H1 (cell line): ENCODE measurements around the gene EML1. TPM values are rescaled to one million over a fixed set of nuclear protein-coding genes. Genes with fewer than 3 reads are reported as not detected.

ENCODE experiments used
- CTCF ChIA-PET: fragments of 300-600 bp; sonication (Branson Sonifier 250); formaldehyde crosslinking; loops from one replicate; lab custom pipeline; 2021; ENCODE audit not compliant: partially characterized antibody; lab: Charles Lee
- POLR2A ChIA-PET: fragments of 300-600 bp; sonication (Branson Sonifier 250); formaldehyde crosslinking; loops from one replicate; lab custom pipeline; 2021; ENCODE audit warnings: inconsistent platforms; ENCODE audit not compliant: partially characterized antibody; lab: Charles Lee
- DNase-seq, 2 experiments: peaks; one replicate each; pipeline versions ENCODE4 v3.0.0 to v3.0.0-alpha.2; 2010 to 2022; ENCODE audit warnings: low spot score in 2 of 2, low read depth in 1 of 2, mixed read lengths in 1 of 2
- FAIRE-seq: peaks from 2 replicates; lab custom pipeline; 2011; peaks lifted over from hg19 to GRCh38; lab: Jason Lieb, UNC
- H2AFZ ChIP-seq: 2 replicates; pipeline ENCODE4 v1.8.1; 2012; ENCODE audit warnings: low read length, inconsistent platforms
- H2AK5ac ChIP-seq: 2 replicates; pipeline ENCODE4 v1.6.1; 2013; ENCODE audit warnings: low read depth, low read length
- H2BK120ac ChIP-seq: replicated peaks from 2 replicates; pipeline ENCODE3; 2013; ENCODE audit warnings: low read depth, low read length, inconsistent platforms
- H2BK12ac ChIP-seq: 2 replicates; pipeline ENCODE4 v1.6.1; 2013; ENCODE audit warnings: low read depth, low read length
- H2BK15ac ChIP-seq: 2 replicates; pipeline ENCODE4 v1.6.1; 2013; ENCODE audit warnings: low read length
- H2BK20ac ChIP-seq: 2 replicates; pipeline ENCODE4 v1.6.1; 2013; ENCODE audit warnings: low read length
- H2BK5ac ChIP-seq: 2 replicates; pipeline ENCODE4 v1.6.1; 2013; ENCODE audit warnings: low read depth, low read length
- H3K14ac ChIP-seq: 2 replicates; pipeline ENCODE4 v1.6.1; 2013; ENCODE audit warnings: inconsistent platforms; ENCODE audit not compliant: insufficient read length
- H3K18ac ChIP-seq: 2 replicates; pipeline ENCODE4 v1.6.1; 2013; ENCODE audit warnings: low read length; ENCODE audit errors: extremely low read depth
- H3K23ac ChIP-seq: 2 replicates; pipeline ENCODE4 v1.6.1; 2013; ENCODE audit warnings: inconsistent platforms; ENCODE audit not compliant: insufficient read length
- H3K23me2 ChIP-seq: 2 replicates; pipeline ENCODE4 v1.6.1; 2013; ENCODE audit warnings: low read depth, low read length
- H3K27ac ChIP-seq: 2 replicates; pipeline ENCODE4 v1.6.1; 2011; ENCODE audit warnings: low read depth, low read length, inconsistent platforms
- H3K27me3 ChIP-seq, 4 experiments: replicated peaks in 1 of 4; 1 replicate in 1 of 4; 2 replicates in 3 of 4; pipeline versions ENCODE4 v1.6.1 to v1.8.1; 2011 to 2013; ENCODE audit warnings: low read length in 3 of 4, mild to moderate bottlenecking in 3 of 4, inconsistent platforms in 2 of 4, mixed read lengths in 2 of 4, moderate library complexity in 1 of 4; ENCODE audit not compliant: control insufficient read depth in 3 of 4, insufficient read depth in 3 of 4; ENCODE audit errors: extremely low read depth in 1 of 4
- H3K36me3 ChIP-seq, 4 experiments: 2 replicates each; pipeline versions ENCODE4 v1.6.1 to v1.8.1; 2011 to 2013; ENCODE audit warnings: mild to moderate bottlenecking in 4 of 4, low read length in 3 of 4, moderate library complexity in 2 of 4, control low read depth in 1 of 4, inconsistent platforms in 1 of 4; ENCODE audit not compliant: insufficient read depth in 4 of 4, control insufficient read depth in 2 of 4
- H3K4ac ChIP-seq: replicated peaks from 2 replicates; pipeline ENCODE3; 2013; ENCODE audit warnings: low read length, low read depth, mixed read lengths, inconsistent platforms; ENCODE audit not compliant: insufficient read length
- H3K4me1 ChIP-seq, 4 experiments: replicated peaks in 1 of 4; 1 replicate in 1 of 4; 2 replicates in 3 of 4; pipeline versions ENCODE4 v1.6.1 to v1.8.1; 2011 to 2013; ENCODE audit warnings: low read length in 3 of 4, inconsistent platforms in 2 of 4, mixed read lengths in 1 of 4; ENCODE audit not compliant: insufficient read depth in 4 of 4, control insufficient read depth in 3 of 4
- H3K4me2 ChIP-seq, 2 experiments: 2 replicates each; pipeline versions ENCODE4 v1.6.1 to v1.8.1; 2011 to 2013; ENCODE audit warnings: low read depth in 2 of 2, low read length in 2 of 2, control low read depth in 1 of 2, inconsistent platforms in 1 of 2, mild to moderate bottlenecking in 1 of 2; ENCODE audit not compliant: insufficient read depth in 1 of 2
- H3K4me3 ChIP-seq, 4 experiments: fragments of 200-600, 300-600 bp in 1 of 4; sonication (generic), shearing (Covaris generic), sonication (Bioruptor Twin) in 1 of 4; 2 replicates each; pipeline versions ENCODE4 v1.5.1 to v1.8.1; 2011 to 2016; ENCODE audit warnings: low read length in 4 of 4, low read depth in 3 of 4, control low read depth in 2 of 4, inconsistent platforms in 2 of 4, mild to moderate bottlenecking in 2 of 4, mixed read lengths in 1 of 4, moderate library complexity in 1 of 4; ENCODE audit not compliant: insufficient read depth in 2 of 4; ENCODE audit errors: extremely low read depth in 1 of 4
- H3K56ac ChIP-seq: replicated peaks from 2 replicates; pipeline ENCODE3; 2013; ENCODE audit warnings: low read depth, mild to moderate bottlenecking, mixed read lengths, low read length, inconsistent platforms; ENCODE audit not compliant: insufficient read length
- H3K79me1 ChIP-seq: 2 replicates; pipeline ENCODE4 v1.6.1; 2013; ENCODE audit warnings: low read depth, low read length, control low read depth
- H3K79me2 ChIP-seq, 2 experiments: 2 replicates each; pipeline versions ENCODE4 v1.6.1 to v1.8.1; 2012 to 2013; ENCODE audit warnings: low read length in 2 of 2, mild to moderate bottlenecking in 2 of 2, inconsistent platforms in 1 of 2; ENCODE audit not compliant: insufficient read depth in 2 of 2, control insufficient read depth in 1 of 2
- H3K9ac ChIP-seq, 4 experiments: replicated peaks in 1 of 4; 1 replicate in 1 of 4; 2 replicates in 3 of 4; pipeline versions ENCODE4 v1.6.1 to v1.8.1; 2011 to 2013; ENCODE audit warnings: low read depth in 3 of 4, low read length in 3 of 4, control low read depth in 2 of 4, mild to moderate bottlenecking in 2 of 4, moderate library complexity in 2 of 4, inconsistent platforms in 1 of 4; ENCODE audit errors: extremely low read depth in 1 of 4
- H3K9me3 ChIP-seq, 2 experiments: 2 replicates each; pipeline versions ENCODE4 v1.6.1 to v1.8.1; 2012 to 2013; ENCODE audit warnings: mild to moderate bottlenecking in 2 of 2, moderate library complexity in 2 of 2, control low read depth in 1 of 2, inconsistent platforms in 1 of 2, low read depth in 1 of 2, low read length in 1 of 2, mixed read lengths in 1 of 2; ENCODE audit not compliant: insufficient read depth in 2 of 2
- H4K20me1 ChIP-seq, 2 experiments: replicated peaks in 1 of 2; 2 replicates each; pipeline versions ENCODE3 to v1.8.1; 2011 to 2013; ENCODE audit warnings: inconsistent platforms in 2 of 2, low read length in 2 of 2, mild to moderate bottlenecking in 1 of 2; ENCODE audit not compliant: insufficient read depth in 2 of 2, control insufficient read depth in 1 of 2
- H4K5ac ChIP-seq: 2 replicates; pipeline ENCODE4 v1.6.1; 2013; ENCODE audit warnings: low read length, low read depth, mixed read lengths, inconsistent platforms; ENCODE audit not compliant: insufficient read length
- H4K8ac ChIP-seq: 2 replicates; pipeline ENCODE4 v1.8.0; 2013; ENCODE audit warnings: mild to moderate bottlenecking, moderate library complexity, low read length, inconsistent platforms; ENCODE audit not compliant: insufficient read depth; ENCODE audit errors: extremely low read depth
- H4K91ac ChIP-seq: replicated peaks from 2 replicates; pipeline ENCODE3; 2013; ENCODE audit warnings: low read length, mixed read lengths, inconsistent platforms; ENCODE audit not compliant: insufficient read length
- BCL11A ChIP-seq, 2 experiments: IDR thresholded peaks; one replicate each; pipeline ENCODE4 v1.6.1; 2011; ENCODE audit warnings: low read depth in 2 of 2, low read length in 2 of 2, mild to moderate bottlenecking in 2 of 2
- EZH2 ChIP-seq: fragments of 200-600 bp; sonication (generic); IDR thresholded peaks from 2 replicates; pipeline ENCODE4 v1.7.1; 2012; ENCODE audit warnings: low read depth, mild to moderate bottlenecking, moderate library complexity, low read length, inconsistent platforms; ENCODE audit not compliant: severe bottlenecking
- GABPA ChIP-seq: IDR thresholded peaks from 2 replicates; pipeline ENCODE4 v1.6.1; 2011; ENCODE audit warnings: mild to moderate bottlenecking, low read length, moderate library complexity, borderline replicate concordance; ENCODE audit not compliant: insufficient read depth
- HDAC6 ChIP-seq: IDR thresholded peaks from one replicate; pipeline ENCODE4 v1.7.1; 2012; ENCODE audit warnings: low read depth, mild to moderate bottlenecking, inconsistent platforms, low read length, moderate library complexity
- JUN ChIP-seq: IDR thresholded peaks from 2 replicates; pipeline ENCODE4 v1.6.1; 2011; ENCODE audit warnings: low read depth, mild to moderate bottlenecking, improper control_type of control experiment, low read length
- POLR2AphosphoS5 ChIP-seq: IDR thresholded peaks from 2 replicates; pipeline ENCODE4 v1.6.1; 2011; ENCODE audit warnings: low read depth, low read length
- RAD21 ChIP-seq, 2 experiments: IDR thresholded peaks in 1 of 2; conservative IDR thresholded peaks in 1 of 2; 2 replicates each; pipeline ENCODE4 v1.6.1; 2011; ENCODE audit warnings: low read depth in 2 of 2, low read length in 2 of 2, improper control_type of control experiment in 1 of 2, inconsistent platforms in 1 of 2, mild to moderate bottlenecking in 1 of 2, moderate library complexity in 1 of 2
- RFX5 ChIP-seq: IDR thresholded peaks from 2 replicates; pipeline ENCODE4 v1.6.1; 2011; ENCODE audit warnings: low read depth, low read length, improper control_type of control experiment, borderline replicate concordance
- SP4 ChIP-seq: IDR thresholded peaks from 2 replicates; pipeline ENCODE4 v1.6.1; 2012; ENCODE audit warnings: low read length, inconsistent platforms
- TAF7 ChIP-seq: optimal IDR thresholded peaks from 2 replicates; pipeline ENCODE3; 2011; ENCODE audit warnings: low read depth, mild to moderate bottlenecking, inconsistent platforms, low read length, moderate library complexity, borderline replicate concordance
- YY1 ChIP-seq: IDR thresholded peaks from 2 replicates; pipeline ENCODE4 v1.6.1; 2011; ENCODE audit warnings: low read depth, mild to moderate bottlenecking, low read length
- WGBS, 2 experiments: shearing (Covaris generic) in 1 of 2; methylation state at CpG; one replicate each; pipeline versions ENCODE4 v1.1.6 to v1.1.7; 2013 to 2015; ENCODE audit warnings: low lambda C conversion rate in 2 of 2, mixed read lengths in 2 of 2, inconsistent platforms in 1 of 2, low coverage in 1 of 2, missing lambda C conversion rate in 1 of 2; ENCODE audit not compliant: insufficient replicate concordance in 2 of 2, insufficient coverage in 1 of 2, insufficient read length in 1 of 2; ENCODE audit errors: extremely low coverage in 1 of 2, missing lambda C conversion rate in 1 of 2; 5-methylcytosine and 5-hydroxymethylcytosine counted together
- polyA plus RNA-seq, 7 experiments: library from polyadenylated mRNA; depleted of rRNA in 3 of 7; stranded (reverse) in 5 of 7; unstranded in 2 of 7; fragments of >200 nt in 5 of 7; fragments of 200-250 nt in 2 of 7; gene quantifications; 1 replicate in 5 of 7; 2 replicates in 1 of 7; 4 replicates in 1 of 7; pipeline versions ENCODE4 v1.2.1 to v1.2.3, GENCODE V29; 2011 to 2013; ENCODE audit warnings: missing spikeins in 2 of 7, mixed read lengths in 2 of 7
- total RNA-seq: library from RNA; stranded (reverse); fragmentation: NEBNext Ultra II Directional; extraction: Animal tissue kit (Norgen Biotek cat#: 25700); gene quantifications from 2 replicates; pipeline ENCODE4 v1.2.1, GENCODE V29; 2021

EML1 gene
- total and polyA plus RNA-seq, 2 of the 8 experiments (the other 6 are each of a cell fraction or from before 2014, with no cell fraction given), result 11.1 to 24.7 TPM

- H3K9ac ChIP-seq, result no peak overlapping the region
- ChIA-PET CTCF (interaction anchor here (0.7 to 2.0 kb wide), 10 partner anchors 9 to 77 kb away, joined by 3 to 10 read pairs (median 4); no protein-coding TSS in a partner anchor), POLR2A (no interaction called here)
- H3K79me1 ChIP-seq, result peaks cover 6% of the 10 kb centered on the region
- H3K4ac ChIP-seq, result no peak overlapping the region
- H2AK5ac ChIP-seq, result no peak overlapping the region
- no peak overlapping the region for H4K91ac ChIP-seq
- H3K4me2 ChIP-seq, result no peak overlapping the region
- H3K36me3 ChIP-seq, result no peaks in the 10 kb centered on the region
- no peak overlapping the region for H3K14ac ChIP-seq
- no peak overlapping the region for H3K23ac ChIP-seq
- DNase-seq (no peak), FAIRE-seq (no peak)
- H3K9me3 ChIP-seq, result no peaks in the 10 kb centered on the region
- no peak overlapping the region for H3K27ac ChIP-seq
- H2BK20ac ChIP-seq, result peak overlapping the region; percentile 10; the same call in 1 of the 2 replicates
- no peaks in the 10 kb centered on the region for H3K23me2 ChIP-seq
- H2AFZ ChIP-seq, result no peak overlapping the region
- H2BK12ac ChIP-seq, result peak overlapping the region; percentile 51; the same call in 1 of the 2 replicates
- H3K56ac ChIP-seq, result no peak overlapping the region
- peaks cover 3 to 17% (median 9%) of the 10 kb centered on the region in 4 experiments; a peak in 5 of 7 replicates for H3K4me1 ChIP-seq
- no peak overlapping the region for H4K5ac ChIP-seq
- H4K20me1 ChIP-seq, result peaks cover 0 to 3% of the 10 kb centered on the region in 2 experiments
- no peaks in the 10 kb centered on the region for H3K27me3 ChIP-seq
- H3K18ac ChIP-seq, result no peak overlapping the region
- H4K8ac ChIP-seq, result no peak overlapping the region; the same call in 1 of the 2 replicates
- no peak overlapping the region for H2BK15ac ChIP-seq
- 79% methylated on average over 8 of the region's 8 CpGs; no CpG with 5 or more reads in 1 of the 2 experiments for WGBS, 2 experiments
- no peak overlapping the region for H2BK120ac ChIP-seq
- no peak overlapping the region for H2BK5ac ChIP-seq
- H3K4me3 ChIP-seq, result no peak overlapping the region
- H3K79me2 ChIP-seq, result peaks cover 0 to 8% of the 10 kb centered on the region in 2 experiments; a peak in 2 of 4 replicates
- TF ChIP-seq SP4, result no peak
- TF ChIP-seq HDAC6, result no peak
- TF ChIP-seq YY1, result no peak
- TF ChIP-seq BCL11A (IDR thresholded peaks at IDR 0.05; ENCODE audit: low read depth in 2 of 2, low read length in 2 of 2), result no peak
- no peak for TF ChIP-seq POLR2AphosphoS5
- no peak for TF ChIP-seq EZH2
- TF ChIP-seq RAD21 (IDR thresholded peaks at IDR 0.05 in 1 of 2, conservative IDR thresholded peaks at IDR 0.05 in 1 of 2; ENCODE audit: low read depth in 2 of 2, low read length in 2 of 2), result no peak
- TF ChIP-seq RFX5, result no peak
- no peak for TF ChIP-seq TAF7
- no peak for TF ChIP-seq GABPA
- no peak for TF ChIP-seq JUN
Measured at GRCh38 chr14:99821519-99822508, 28.6 kb downstream of the EML1 start.
